ENCODE results near the gene NR5A1.

NR5A1 gene

GRCh38 chr9:124449381-124450151 lies 57.6 kb downstream of the NR5A1 start:
- Histone ChIP-seq H4K20me1 (ENCODE audit: insufficient read depth, low read length) (no peaks in the 10 kb centered on the region), H3K9me2 (replicated peaks; ENCODE audit: insufficient read depth, low read length) (no peaks in the 10 kb centered on the region), H3K9me3 (replicated peaks; ENCODE audit: insufficient read depth, low read length) (no peaks in the 10 kb centered on the region), H3K36me3 (replicated peaks; ENCODE audit: insufficient read depth, low read length) (no peaks in the 10 kb centered on the region), H3K27me3 (replicated peaks; ENCODE audit: insufficient read depth, low read length) (peaks cover 21% of the 10 kb centered on the region), H3K4me1 (ENCODE audit: low read length) (no peaks in the 10 kb centered on the region), H2AFZ (ENCODE audit: low read length) (no peak overlapping the region), H3F3A (ENCODE audit: insufficient read depth, low read length) (no peaks in the 10 kb centered on the region), H3K27ac (ENCODE audit: low read length) (no peak overlapping the region), H3K4me3 (ENCODE audit: low read length) (no peak overlapping the region), H3K4me2 (ENCODE audit: low read depth, low read length) (no peak overlapping the region), H3K9ac (ENCODE audit: low read length) (no peak overlapping the region), H3K79me2 (ENCODE audit: low read length) (no peaks in the 10 kb centered on the region)
- no peak for DNase-seq
- TF ChIP-seq EZH2 (optimal IDR thresholded peaks at IDR 0.05; ENCODE audit: low read depth, low read length) (no peak), CTCF (IDR thresholded peaks at IDR 0.05; ENCODE audit: low read length) (no peak), EZH2phosphoT487 (IDR thresholded peaks at IDR 0.05; ENCODE audit: low read length) (no peak)

GRCh38 chr9:124448019-124448418 lies 59.2 kb downstream of the NR5A1 start:
- no peak overlapping the region for H3K9ac ChIP-seq (ENCODE audit: low read length)
- H3K4me3 ChIP-seq (ENCODE audit: low read length), result no peak overlapping the region
- H4K20me1 ChIP-seq (ENCODE audit: insufficient read depth, low read length), result no peaks in the 10 kb centered on the region
- no peaks in the 10 kb centered on the region for H3F3A ChIP-seq (ENCODE audit: insufficient read depth, low read length)
- no peak for DNase-seq
- no peak overlapping the region for H3K4me2 ChIP-seq (ENCODE audit: low read depth, low read length)
- no peaks in the 10 kb centered on the region for H3K9me3 ChIP-seq (replicated peaks; ENCODE audit: insufficient read depth, low read length)
- no peak overlapping the region for H3K27ac ChIP-seq (ENCODE audit: low read length)
- no peaks in the 10 kb centered on the region for H3K9me2 ChIP-seq (replicated peaks; ENCODE audit: insufficient read depth, low read length)
- no peaks in the 10 kb centered on the region for H3K4me1 ChIP-seq (ENCODE audit: low read length)
- H3K36me3 ChIP-seq (replicated peaks; ENCODE audit: insufficient read depth, low read length), result no peaks in the 10 kb centered on the region
- no peak overlapping the region for H2AFZ ChIP-seq (ENCODE audit: low read length)
- no peak for TF ChIP-seq CTCF (IDR thresholded peaks at IDR 0.05; ENCODE audit: low read length)
- TF ChIP-seq EZH2 (optimal IDR thresholded peaks at IDR 0.05; ENCODE audit: low read depth, low read length), result no peak
- TF ChIP-seq EZH2phosphoT487 (IDR thresholded peaks at IDR 0.05; ENCODE audit: low read length), result no peak
- H3K27me3 ChIP-seq (replicated peaks; ENCODE audit: insufficient read depth, low read length), result peaks cover 21% of the 10 kb centered on the region
- no peaks in the 10 kb centered on the region for H3K79me2 ChIP-seq (ENCODE audit: low read length)

GRCh38 chr9:124447297-124447661 lies 59.9 kb downstream of the NR5A1 start:
- Histone ChIP-seq H3K4me3 (ENCODE audit: low read length) (no peak overlapping the region), H3K4me1 (ENCODE audit: low read length) (no peaks in the 10 kb centered on the region), H2AFZ (ENCODE audit: low read length) (no peak overlapping the region), H3K9me2 (replicated peaks; ENCODE audit: insufficient read depth, low read length) (no peaks in the 10 kb centered on the region), H3F3A (ENCODE audit: insufficient read depth, low read length) (no peaks in the 10 kb centered on the region), H3K36me3 (replicated peaks; ENCODE audit: insufficient read depth, low read length) (no peaks in the 10 kb centered on the region), H3K27me3 (replicated peaks; ENCODE audit: insufficient read depth, low read length) (peaks cover 18% of the 10 kb centered on the region), H3K9ac (ENCODE audit: low read length) (no peak overlapping the region), H3K27ac (ENCODE audit: low read length) (no peak overlapping the region), H3K79me2 (ENCODE audit: low read length) (no peaks in the 10 kb centered on the region), H3K4me2 (ENCODE audit: low read depth, low read length) (no peak overlapping the region), H3K9me3 (replicated peaks; ENCODE audit: insufficient read depth, low read length) (no peaks in the 10 kb centered on the region), H4K20me1 (ENCODE audit: insufficient read depth, low read length) (no peaks in the 10 kb centered on the region)
- TF ChIP-seq EZH2phosphoT487 (IDR thresholded peaks at IDR 0.05; ENCODE audit: low read length) (no peak), EZH2 (optimal IDR thresholded peaks at IDR 0.05; ENCODE audit: low read depth, low read length) (no peak)
- no peak for DNase-seq

GRCh38 chr9:124444166-124444565 lies 63.0 kb downstream of the NR5A1 start:
- Histone ChIP-seq H3K9me3 (replicated peaks; ENCODE audit: insufficient read depth, low read length) (no peaks in the 10 kb centered on the region), H3F3A (ENCODE audit: insufficient read depth, low read length) (no peaks in the 10 kb centered on the region)
- no peak for DNase-seq

More at GRCh38 chr9:124444166-124444565, 63.0 kb downstream of the NR5A1 start:
- Histone ChIP-seq H3K4me3 (ENCODE audit: low read length) (no peak overlapping the region), H3K9me2 (replicated peaks; ENCODE audit: insufficient read depth, low read length) (no peaks in the 10 kb centered on the region), H3K27me3 (replicated peaks; ENCODE audit: insufficient read depth, low read length) (no peaks in the 10 kb centered on the region), H3K4me2 (ENCODE audit: low read depth, low read length) (no peak overlapping the region), H3K4me1 (ENCODE audit: low read length) (no peaks in the 10 kb centered on the region), H3K9ac (ENCODE audit: low read length) (no peak overlapping the region), H3K79me2 (ENCODE audit: low read length) (no peaks in the 10 kb centered on the region), H3K36me3 (replicated peaks; ENCODE audit: insufficient read depth, low read length) (no peaks in the 10 kb centered on the region), H4K20me1 (ENCODE audit: insufficient read depth, low read length) (no peaks in the 10 kb centered on the region), H2AFZ (ENCODE audit: low read length) (no peak overlapping the region), H3K27ac (ENCODE audit: low read length) (no peak overlapping the region)
- TF ChIP-seq EZH2phosphoT487 (IDR thresholded peaks at IDR 0.05; ENCODE audit: low read length) (no peak), EZH2 (optimal IDR thresholded peaks at IDR 0.05; ENCODE audit: low read depth, low read length) (no peak), CTCF (IDR thresholded peaks at IDR 0.05; ENCODE audit: low read length) (no peak)
